ENCODE data around the gene GPT2.

Gene GPT2, protein sequence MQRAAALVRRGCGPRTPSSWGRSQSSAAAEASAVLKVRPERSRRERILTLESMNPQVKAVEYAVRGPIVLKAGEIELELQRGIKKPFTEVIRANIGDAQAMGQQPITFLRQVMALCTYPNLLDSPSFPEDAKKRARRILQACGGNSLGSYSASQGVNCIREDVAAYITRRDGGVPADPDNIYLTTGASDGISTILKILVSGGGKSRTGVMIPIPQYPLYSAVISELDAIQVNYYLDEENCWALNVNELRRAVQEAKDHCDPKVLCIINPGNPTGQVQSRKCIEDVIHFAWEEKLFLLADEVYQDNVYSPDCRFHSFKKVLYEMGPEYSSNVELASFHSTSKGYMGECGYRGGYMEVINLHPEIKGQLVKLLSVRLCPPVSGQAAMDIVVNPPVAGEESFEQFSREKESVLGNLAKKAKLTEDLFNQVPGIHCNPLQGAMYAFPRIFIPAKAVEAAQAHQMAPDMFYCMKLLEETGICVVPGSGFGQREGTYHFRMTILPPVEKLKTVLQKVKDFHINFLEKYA

DNA sequence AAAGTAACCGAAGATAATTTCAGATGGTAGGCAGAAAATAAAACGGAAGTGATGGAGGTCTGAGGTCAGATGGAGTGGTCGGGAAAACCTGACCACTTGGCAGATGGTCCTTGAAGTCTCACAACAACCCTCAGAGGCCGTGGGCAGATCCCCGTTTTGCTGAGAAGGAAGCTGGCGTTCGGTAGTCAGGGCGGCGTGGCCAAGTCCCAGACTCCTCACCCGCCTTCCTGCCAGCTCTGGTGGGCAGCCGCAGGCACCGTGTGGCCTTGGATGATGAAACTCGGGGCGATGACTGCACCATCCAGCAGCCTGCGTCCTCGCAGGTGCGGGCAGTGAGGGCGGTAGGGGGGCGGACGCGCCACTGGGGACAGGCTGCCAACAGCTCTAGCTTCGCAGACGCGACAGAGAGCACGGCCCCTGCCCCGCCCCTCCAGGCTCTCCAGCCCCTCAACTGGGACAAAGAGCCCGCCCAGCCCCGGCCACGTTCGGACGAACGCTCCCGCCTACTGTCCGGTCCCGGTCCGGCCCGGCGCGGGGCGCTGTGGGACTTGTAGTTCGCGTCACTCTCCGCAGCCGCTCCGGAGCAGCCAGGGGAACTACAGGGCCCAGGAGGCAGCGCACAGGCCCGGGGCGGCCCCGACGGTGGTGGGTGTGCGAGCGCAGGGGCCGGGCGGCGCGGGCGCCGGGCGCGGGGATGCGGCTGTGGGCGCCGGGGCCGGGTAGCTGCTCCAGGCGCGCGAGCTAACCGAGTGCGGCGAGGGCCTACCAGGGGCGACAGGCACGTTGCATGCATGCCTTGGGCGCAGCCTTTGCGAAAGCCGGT is at the start of gene GPT2:
Gene GPT2, plus strand, starts transcription at position 673 of the 823 bp plus-strand sequence. CDS start 354 bp downstream, outside the sequence.
- 0 out of 2 replicates have a peak, but pooled peaks cover 2% of the 10 kb centered on the region for H3K27me3 ChIP-seq (ENCODE audit: low read depth)
- H3K36me3 ChIP-seq (replicated peaks): peaks cover 23% of the 10 kb centered on the region
- H3K4me3 ChIP-seq: peak within 1 kb of the TSS; percentile 92
- DNase-seq (ENCODE audit: low spot score in 2 of 2): peak; percentile 94 to 99
- H3K9me3 ChIP-seq: no peaks in the 10 kb centered on the region
- in situ Hi-C loops (cut with MboI; ENCODE audit: low sequenced_read_pairs): no loop called here
- peaks cover 19% of the 10 kb centered on the region for H3K4me1 ChIP-seq

- Histone ChIP-seq H3K4me3 (no peak overlapping the region), H3K4me1 (peaks cover under 1% of the 10 kb centered on the region; the same call in 1 of the 2 replicates), H3K36me3 (replicated peaks) (no peaks in the 10 kb centered on the region), H3K9me3 (no peaks in the 10 kb centered on the region), H3K27me3 (ENCODE audit: low read depth) (no peaks in the 10 kb centered on the region; the same call in 1 of the 2 replicates)
- in situ Hi-C loops (cut with MboI; ENCODE audit: low sequenced_read_pairs): no loop called here
- no peak for DNase-seq (ENCODE audit: low spot score in 2 of 2)
Measured at GRCh38 chr16:46836534-46837530, 47.3 kb upstream of the GPT2 start.

- DNase-seq (ENCODE audit: low spot score in 2 of 2): no peak
- H3K4me3 ChIP-seq: no peak overlapping the region
- H3K4me1 ChIP-seq: no peaks in the 10 kb centered on the region
- in situ Hi-C loops (cut with MboI; ENCODE audit: low sequenced_read_pairs): no loop called here
- H3K36me3 ChIP-seq (replicated peaks): no peaks in the 10 kb centered on the region
- no peaks in the 10 kb centered on the region for H3K9me3 ChIP-seq
- no peaks in the 10 kb centered on the region for H3K27me3 ChIP-seq (ENCODE audit: low read depth)
Measured at GRCh38 chr16:46839986-46840443, 44.1 kb upstream of the GPT2 start.

GRCh38 chr16:46842192-46842895 is 41.8 kb upstream of the GPT2 start:
- no peaks in the 10 kb centered on the region for H3K27me3 ChIP-seq (ENCODE audit: low read depth)
- no peak for DNase-seq (ENCODE audit: low spot score in 2 of 2)
- in situ Hi-C loops (cut with MboI; ENCODE audit: low sequenced_read_pairs): no loop called here
- no peaks in the 10 kb centered on the region for H3K4me1 ChIP-seq
- no peaks in the 10 kb centered on the region for H3K36me3 ChIP-seq (replicated peaks)
- H3K4me3 ChIP-seq: no peak overlapping the region
- no peaks in the 10 kb centered on the region for H3K9me3 ChIP-seq

DNA sequence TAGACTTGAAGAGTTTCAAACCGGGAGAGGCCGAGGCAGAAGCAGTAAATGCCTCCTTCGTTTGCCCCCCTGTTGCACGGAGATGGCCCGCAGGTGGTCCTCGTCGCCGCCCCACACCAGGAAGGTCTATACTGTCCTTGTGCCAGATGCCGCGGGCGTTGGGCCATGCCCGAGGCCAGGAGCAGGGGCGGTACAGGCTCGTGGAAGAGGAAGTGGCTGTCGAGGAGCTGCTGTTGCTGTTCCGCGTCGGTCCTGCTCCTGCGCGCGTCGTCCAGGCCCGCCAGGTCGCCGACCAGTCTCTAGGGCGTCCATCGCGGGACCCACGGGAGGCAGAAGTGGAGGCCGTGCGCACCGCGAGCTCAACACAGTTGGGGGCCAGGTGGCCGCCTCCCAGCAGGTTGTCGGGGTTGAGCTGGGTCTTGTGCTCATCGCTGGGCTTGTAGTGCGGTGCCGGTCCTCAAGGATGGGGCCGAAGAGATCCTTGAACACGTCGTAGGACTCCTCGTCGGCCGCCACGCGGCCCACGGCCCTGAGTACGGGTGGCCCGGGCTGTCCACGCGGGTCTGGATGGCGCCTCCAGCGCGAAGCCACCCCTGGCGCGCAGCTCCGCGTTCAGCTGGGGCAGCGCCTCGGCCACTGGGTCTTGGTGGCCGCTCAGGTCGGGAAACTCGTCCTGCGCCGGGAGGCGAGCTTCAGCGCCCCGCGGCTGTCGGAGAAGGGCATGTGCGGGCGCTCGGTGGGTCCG is 40.1 kb upstream of the GPT2 start:
- Histone ChIP-seq H3K27me3 (ENCODE audit: low read depth) (no peaks in the 10 kb centered on the region; the same call in none of the 2 replicates), H3K9me3 (no peaks in the 10 kb centered on the region), H3K4me1 (no peaks in the 10 kb centered on the region), H3K4me3 (no peak overlapping the region), H3K36me3 (replicated peaks) (no peaks in the 10 kb centered on the region)
- in situ Hi-C loops (cut with MboI; ENCODE audit: low sequenced_read_pairs): no loop called here
- DNase-seq (ENCODE audit: low spot score in 2 of 2): no peak

- no peak for DNase-seq (ENCODE audit: low spot score in 2 of 2)
- in situ Hi-C loops (cut with MboI; ENCODE audit: low sequenced_read_pairs): no loop called here
- no peak overlapping the region for H3K4me3 ChIP-seq
- H3K4me1 ChIP-seq: no peaks in the 10 kb centered on the region
- H3K9me3 ChIP-seq: no peaks in the 10 kb centered on the region
- no peaks in the 10 kb centered on the region for H3K36me3 ChIP-seq (replicated peaks)
- H3K27me3 ChIP-seq (ENCODE audit: low read depth): no peaks in the 10 kb centered on the region; the same call in none of the 2 replicates
Measured at GRCh38 chr16:46844771-46845170, 39.4 kb upstream of the GPT2 start.

- in situ Hi-C loops (cut with MboI; ENCODE audit: low sequenced_read_pairs): no loop called here
- H3K4me3 ChIP-seq: no peak overlapping the region
Measured at GRCh38 chr16:46845952-46846351, 38.2 kb upstream of the GPT2 start.

DNA sequence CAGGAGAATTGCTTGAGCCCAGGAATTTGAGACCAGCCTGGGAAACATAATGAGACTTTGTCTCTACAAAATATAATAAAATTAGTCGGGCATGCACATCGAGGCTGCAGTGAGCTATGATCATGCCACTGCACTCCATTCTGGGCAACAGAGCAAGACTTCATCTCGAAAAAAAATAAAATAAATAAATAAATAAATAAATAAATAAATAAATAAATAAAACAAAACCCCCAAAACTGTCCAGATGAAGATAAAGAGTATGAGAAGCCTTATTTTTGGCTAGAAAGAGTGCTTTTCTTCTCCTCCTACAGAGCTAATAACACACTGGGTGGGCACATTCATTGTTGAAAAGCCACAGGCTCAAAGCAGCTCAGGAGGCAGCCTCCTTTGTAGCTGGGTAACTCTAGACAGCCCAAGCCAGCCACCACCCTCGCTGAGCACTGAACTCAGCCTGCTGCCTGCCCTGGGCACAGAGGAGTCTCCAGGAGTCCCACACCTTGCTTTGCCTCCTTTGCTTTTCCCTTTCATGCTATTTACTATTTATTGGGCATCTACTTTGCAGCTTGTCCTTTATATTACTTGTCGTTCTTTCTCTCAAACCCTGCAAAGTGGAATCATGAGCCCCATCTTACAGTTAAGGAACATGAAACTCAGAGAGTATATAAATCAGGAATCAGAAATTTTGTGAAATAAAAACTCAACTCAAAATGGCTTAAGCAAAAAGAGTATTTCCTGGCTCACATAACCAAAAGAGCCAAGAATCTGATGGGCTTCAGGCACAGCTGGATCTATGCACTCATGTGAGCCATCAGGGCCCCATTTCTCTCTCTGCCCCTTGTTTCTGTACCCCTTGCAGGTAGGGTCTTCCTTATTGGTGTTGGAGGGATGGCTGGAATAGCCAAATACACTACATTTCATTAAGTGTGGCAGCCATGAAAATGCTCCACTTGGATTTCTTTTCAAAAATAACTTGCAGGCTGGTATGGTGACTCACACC is 35.1 kb upstream of the GPT2 start:
- Histone ChIP-seq H3K27me3 (ENCODE audit: low read depth) (no peaks in the 10 kb centered on the region; the same call in none of the 2 replicates), H3K4me1 (no peaks in the 10 kb centered on the region), H3K9me3 (no peaks in the 10 kb centered on the region), H3K36me3 (replicated peaks) (no peaks in the 10 kb centered on the region), H3K4me3 (no peak overlapping the region)
- no peak for DNase-seq (ENCODE audit: low spot score in 2 of 2)
- in situ Hi-C loops (cut with MboI; ENCODE audit: low sequenced_read_pairs): no loop called here

More at GRCh38 chr16:46845952-46846351, 38.2 kb upstream of the GPT2 start:
- no peaks in the 10 kb centered on the region for H3K36me3 ChIP-seq (replicated peaks)
- no peaks in the 10 kb centered on the region for H3K9me3 ChIP-seq
- H3K27me3 ChIP-seq (ENCODE audit: low read depth): no peaks in the 10 kb centered on the region; the same call in none of the 2 replicates
- H3K4me1 ChIP-seq: no peaks in the 10 kb centered on the region
- DNase-seq (ENCODE audit: low spot score in 2 of 2): no peak

GRCh38 chr16:46850619-46851555 is 33.3 kb upstream of the GPT2 start:
- in situ Hi-C loops (cut with MboI; ENCODE audit: low sequenced_read_pairs): no loop called here

GRCh38 chr16:46852130-46852529 is 32.0 kb upstream of the GPT2 start:
- DNase-seq (ENCODE audit: low spot score in 2 of 2): no peak
- Histone ChIP-seq H3K4me3 (no peak overlapping the region), H3K27me3 (ENCODE audit: low read depth) (no peaks in the 10 kb centered on the region; the same call in none of the 2 replicates), H3K4me1 (peaks cover under 1% of the 10 kb centered on the region), H3K36me3 (replicated peaks) (no peaks in the 10 kb centered on the region), H3K9me3 (no peaks in the 10 kb centered on the region)
- in situ Hi-C loops (cut with MboI; ENCODE audit: low sequenced_read_pairs): no loop called here

More at GRCh38 chr16:46850619-46851555, 33.3 kb upstream of the GPT2 start:
- no peaks in the 10 kb centered on the region for H3K4me1 ChIP-seq
- H3K36me3 ChIP-seq (replicated peaks): no peaks in the 10 kb centered on the region
- no peak for DNase-seq (ENCODE audit: low spot score in 2 of 2)
- no peak overlapping the region for H3K4me3 ChIP-seq
- H3K27me3 ChIP-seq (ENCODE audit: low read depth): no peaks in the 10 kb centered on the region; the same call in none of the 2 replicates
- H3K9me3 ChIP-seq: no peaks in the 10 kb centered on the region

All from HAP-1 (cell line).